Measurements from ENCODE around the gene GABPB1. TPM values are rescaled to one million over a fixed set of nuclear protein-coding genes. Genes with fewer than 3 reads are reported as not detected.

Gene GABPB1
- total RNA-seq, 4 donors from 2014 or later = 9.2 to 21.6 (median 16.3) TPM

DNA sequence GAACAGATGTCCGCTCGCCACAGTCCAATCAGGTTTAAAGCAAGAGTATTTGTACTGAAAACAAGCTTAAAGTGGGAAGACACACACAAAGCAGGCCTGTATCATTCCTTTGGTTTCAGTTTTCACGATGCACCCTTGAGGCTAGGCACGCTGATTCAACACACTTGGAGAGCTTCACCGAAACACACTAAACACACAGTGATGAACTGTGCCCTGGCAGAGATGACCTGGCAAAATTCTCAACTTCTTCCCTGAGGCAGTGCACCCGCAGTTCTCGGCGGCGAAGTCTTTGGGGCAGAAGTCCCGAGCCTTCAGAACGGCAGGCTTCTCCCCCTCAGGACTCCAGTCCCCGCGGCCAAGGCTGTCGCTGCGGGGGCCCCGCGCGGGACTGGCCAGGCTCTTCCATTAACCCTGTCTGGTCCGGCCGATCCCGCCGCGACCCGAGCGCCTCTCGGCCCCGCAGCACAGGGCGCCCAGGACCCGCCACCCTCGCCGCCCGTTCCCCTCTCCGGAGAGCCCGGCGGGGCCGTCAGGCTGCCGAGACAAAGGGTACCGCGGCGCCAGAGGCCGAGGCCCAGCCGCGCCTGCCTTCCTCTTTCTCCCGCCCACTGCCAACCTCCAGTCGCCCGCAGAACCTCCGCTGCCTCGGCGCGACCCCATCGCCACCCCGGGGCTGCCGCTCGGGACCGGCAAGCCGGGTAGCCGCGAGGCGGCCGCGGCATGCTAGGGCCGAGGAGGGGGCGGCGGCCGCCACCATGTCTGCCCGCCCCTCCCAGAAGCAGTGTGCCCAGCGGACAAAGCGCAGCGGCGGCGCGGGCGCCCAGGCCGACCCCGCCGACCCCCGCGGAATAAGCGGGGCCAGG, 792 bp downstream of the GABPB1 start:
- intact Hi-C loops (cut with DNase I) = no loop called here

DNA sequence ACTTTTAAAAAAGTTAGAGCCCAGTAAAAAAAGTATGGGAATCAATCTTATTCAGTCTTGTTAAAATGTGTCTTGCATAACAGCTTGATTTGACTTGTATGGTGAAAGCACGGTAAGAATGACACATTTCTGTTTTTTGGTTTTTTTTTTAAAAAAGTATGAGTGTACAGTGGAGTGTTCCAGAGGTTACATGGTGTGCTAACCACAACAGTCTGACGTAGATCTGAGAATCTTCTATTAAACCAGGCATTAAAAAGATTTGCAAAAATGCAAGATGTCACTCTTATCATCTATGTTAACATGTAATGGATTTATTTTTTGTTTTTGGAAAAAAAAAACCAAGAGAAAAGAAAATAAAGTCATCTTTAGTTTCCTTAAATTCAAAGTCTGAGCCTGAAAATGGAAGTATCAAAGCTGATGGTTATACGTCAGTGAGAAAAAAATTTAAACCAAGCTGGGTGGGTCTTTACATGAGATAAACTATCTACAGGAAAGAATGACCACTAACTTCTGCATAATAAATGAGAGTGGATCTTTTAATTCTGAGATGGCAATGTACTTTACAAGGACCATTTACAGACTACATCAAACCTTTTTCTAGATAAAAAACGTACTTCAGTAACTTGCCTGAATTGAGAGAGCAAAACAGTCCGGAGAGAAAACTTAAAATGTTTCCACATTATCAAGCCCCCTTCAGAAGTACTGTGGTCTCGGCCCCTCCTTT, 1.6 kb downstream of the GABPB1 start:
- Histone ChIP-seq H3K4me3 (peak overlapping the region; percentile 81 to 99 (median 90)), H3K9me3 (no peaks in the 10 kb centered on the region), H3K27me3 (no peaks in the 10 kb centered on the region), H3K4me1 (peaks cover 5 to 72% (median 30%) of the 10 kb centered on the region in 3 donors), H3K36me3 (peaks cover 0 to 9% (median 0%) of the 10 kb centered on the region in 3 donors), H3K27ac (peak overlapping the region; percentile 99 to 100 (median 100))
- WGBS, 2 donors = 0 to 1% methylated on average over 6 of the region's 6 CpGs
- intact Hi-C loops (cut with DNase I) = no loop called here
- no peak for DNase-seq
- TF ChIP-seq, protein P1, sequence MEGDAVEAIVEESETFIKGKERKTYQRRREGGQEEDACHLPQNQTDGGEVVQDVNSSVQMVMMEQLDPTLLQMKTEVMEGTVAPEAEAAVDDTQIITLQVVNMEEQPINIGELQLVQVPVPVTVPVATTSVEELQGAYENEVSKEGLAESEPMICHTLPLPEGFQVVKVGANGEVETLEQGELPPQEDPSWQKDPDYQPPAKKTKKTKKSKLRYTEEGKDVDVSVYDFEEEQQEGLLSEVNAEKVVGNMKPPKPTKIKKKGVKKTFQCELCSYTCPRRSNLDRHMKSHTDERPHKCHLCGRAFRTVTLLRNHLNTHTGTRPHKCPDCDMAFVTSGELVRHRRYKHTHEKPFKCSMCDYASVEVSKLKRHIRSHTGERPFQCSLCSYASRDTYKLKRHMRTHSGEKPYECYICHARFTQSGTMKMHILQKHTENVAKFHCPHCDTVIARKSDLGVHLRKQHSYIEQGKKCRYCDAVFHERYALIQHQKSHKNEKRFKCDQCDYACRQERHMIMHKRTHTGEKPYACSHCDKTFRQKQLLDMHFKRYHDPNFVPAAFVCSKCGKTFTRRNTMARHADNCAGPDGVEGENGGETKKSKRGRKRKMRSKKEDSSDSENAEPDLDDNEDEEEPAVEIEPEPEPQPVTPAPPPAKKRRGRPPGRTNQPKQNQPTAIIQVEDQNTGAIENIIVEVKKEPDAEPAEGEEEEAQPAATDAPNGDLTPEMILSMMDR (IDR thresholded peaks at IDR 0.05) = no peak
- no peak for TF ChIP-seq POLR2A (IDR thresholded peaks at IDR 0.05)

More for the DNA sequence above, 792 bp downstream of the GABPB1 start:
- Histone ChIP-seq H3K4me3 (peak overlapping the region; percentile 81 to 99 (median 90)), H3K27ac (peak overlapping the region; percentile 99 to 100 (median 100)), H3K27me3 (no peaks in the 10 kb centered on the region), H3K36me3 (peaks cover 0 to 16% (median 0%) of the 10 kb centered on the region in 3 donors), H3K9me3 (no peaks in the 10 kb centered on the region), H3K4me1 (peaks cover 5 to 70% (median 30%) of the 10 kb centered on the region in 3 donors)
- WGBS, 2 donors = 0% methylated on average over 11 to 19 of the region's 79 CpGs
- peak; percentile 7 for DNase-seq
- TF ChIP-seq, protein P1 (IDR thresholded peaks at IDR 0.05) = peak in 1 of 6 experiments; percentile 3
- peak in 3 of 4 donors; percentile 12 to 93 (median 92) for TF ChIP-seq POLR2A (IDR thresholded peaks at IDR 0.05)

DNA sequence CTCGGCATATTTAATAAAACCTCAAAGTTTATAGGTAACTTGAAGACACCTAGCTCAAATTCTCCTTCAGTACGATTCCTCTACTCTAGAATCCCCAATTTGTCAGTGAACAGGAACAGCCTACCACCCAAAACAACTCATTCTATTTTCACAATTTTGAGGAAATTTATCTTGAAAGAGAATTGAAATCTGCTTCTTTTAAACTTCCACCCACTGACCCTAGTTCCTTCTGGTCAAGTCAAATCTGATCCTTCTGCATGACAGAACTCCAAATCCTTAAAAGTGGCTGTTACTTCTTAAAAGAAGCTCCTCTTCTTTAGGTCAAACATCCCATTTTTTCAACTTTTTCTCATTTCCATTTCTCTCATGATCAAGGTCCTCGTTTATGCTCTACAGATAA, 4.4 kb downstream of the GABPB1 start:
- H3K4me1 ChIP-seq = peaks cover 5 to 57% (median 18%) of the 10 kb centered on the region in 3 donors
- DNase-seq = no peak
- H3K27me3 ChIP-seq = no peaks in the 10 kb centered on the region
- 72 to 83% methylated on average over 3 of the region's 3 CpGs for WGBS, 2 donors
- no peak for TF ChIP-seq POLR2A (IDR thresholded peaks at IDR 0.05)
- TF ChIP-seq, protein P1 (IDR thresholded peaks at IDR 0.05) = no peak
- H3K36me3 ChIP-seq = no peaks in the 10 kb centered on the region
- peak overlapping the region in 3 of 4 donors; percentile 30 to 100 (median 99) for H3K27ac ChIP-seq
- intact Hi-C loops (cut with DNase I) = no loop called here
- no peaks in the 10 kb centered on the region for H3K9me3 ChIP-seq
- no peak overlapping the region for H3K4me3 ChIP-seq

DNA sequence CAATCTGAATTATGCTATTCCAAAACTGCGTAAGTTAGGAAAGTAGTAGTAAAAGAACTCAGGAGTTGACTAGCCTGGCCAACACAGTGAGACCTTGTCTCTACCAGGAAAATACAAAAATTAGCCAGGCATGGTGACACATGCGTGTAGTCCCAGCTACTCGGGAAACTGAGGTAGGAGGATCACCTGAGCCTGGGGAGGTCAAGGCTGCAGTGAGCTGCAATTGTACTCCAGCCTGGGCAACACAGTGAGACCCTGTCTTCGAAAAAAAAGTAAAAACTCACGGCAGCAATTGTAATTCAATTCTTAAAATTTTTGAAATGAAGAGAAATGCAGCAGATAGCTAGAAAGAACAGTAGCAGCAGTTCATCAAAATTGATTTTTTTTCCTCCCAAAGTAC, 9.7 kb downstream of the GABPB1 start:
- H3K27ac ChIP-seq = no peak overlapping the region
- H3K4me1 ChIP-seq = peaks cover 0 to 25% (median 6%) of the 10 kb centered on the region in 3 donors
- intact Hi-C loops (cut with DNase I) = no loop called here
- TF ChIP-seq POLR2A (IDR thresholded peaks at IDR 0.05) = no peak
- TF ChIP-seq, protein P1 (IDR thresholded peaks at IDR 0.05) = no peak
- no peak for DNase-seq
- H3K27me3 ChIP-seq = no peaks in the 10 kb centered on the region
- WGBS, 2 donors = 94 to 95% methylated on average over 5 of the region's 5 CpGs
- no peak overlapping the region for H3K4me3 ChIP-seq
- no peaks in the 10 kb centered on the region for H3K36me3 ChIP-seq
- no peaks in the 10 kb centered on the region for H3K9me3 ChIP-seq
